ENCODE data around the gene KRTAP2-1. TPM values are rescaled to one million over a fixed set of nuclear protein-coding genes. Genes with fewer than 3 reads are reported as not detected.
"Not testable (repeated sequence)": the region's sequence is repeated elsewhere in the genome, so short reads cannot be mapped to it uniquely, and the experiment has no call there.

KRTAP2-1 gene
- total and polyA plus RNA-seq, 5 donors from 2014 or later = not detected

DNA sequence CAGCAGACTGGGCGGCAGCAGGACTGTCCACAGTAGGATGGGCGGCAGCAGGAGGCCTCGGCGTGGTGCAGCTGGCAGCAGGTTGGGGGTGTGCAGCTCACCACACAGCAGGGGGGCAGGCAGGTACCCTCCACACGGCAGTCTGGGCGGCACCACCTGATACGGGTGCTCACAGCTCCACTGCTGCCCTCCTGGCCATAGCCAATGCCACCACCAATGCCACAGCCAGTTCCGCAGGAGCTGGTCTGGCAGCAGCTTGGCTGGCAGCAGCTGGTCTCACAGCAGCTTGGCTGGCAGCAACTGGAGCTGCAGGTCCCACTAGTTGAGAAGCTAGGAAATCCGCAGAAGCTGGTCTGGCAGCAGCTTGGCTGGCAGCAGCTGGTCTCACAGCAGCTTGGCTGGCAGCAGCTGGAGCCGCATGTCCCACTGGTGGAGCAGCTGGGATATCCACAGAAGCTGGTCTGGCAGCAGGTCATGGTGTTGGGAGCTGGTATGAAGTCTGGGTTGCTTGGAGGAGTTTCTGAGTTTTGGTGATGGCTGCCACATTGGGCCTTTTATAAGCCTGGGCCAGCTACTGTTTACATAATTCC, 12.7 kb downstream of the KRTAP2-1 start, which contains the start of gene KRTAP1-3:
KRTAP1-3 (minus strand) TSS at position 529 of the 590 bp plus-strand sequence; CDS start at position 476, 53 bp downstream.
- DNase-seq; H3K27me3 ChIP-seq (ENCODE audit: control insufficient read depth, insufficient read depth, low read length); H3K9me3 ChIP-seq (ENCODE audit: control insufficient read depth in 2 of 2, low read length in 2 of 2); H3K36me3 ChIP-seq (ENCODE audit: control insufficient read depth, insufficient read depth, low read length); H3K27ac Mint-ChIP-seq; H3K9me3 Mint-ChIP-seq; H3K4me3 ChIP-seq (ENCODE audit: low read depth, low read length); ATAC-seq (ENCODE audit: low read depth in 2 of 2); H3K27ac ChIP-seq (ENCODE audit: insufficient read depth, low read length, poor library complexity, severe bottlenecking); H3K36me3 Mint-ChIP-seq; H3K4me1 Mint-ChIP-seq; H3K4me1 ChIP-seq (ENCODE audit: control insufficient read depth, insufficient read depth, low read length, poor library complexity, severe bottlenecking); H3K4me3 Mint-ChIP-seq: not testable (repeated sequence)
- peaks cover 29% of the 10 kb centered on the region for H3K27me3 Mint-ChIP-seq

DNA sequence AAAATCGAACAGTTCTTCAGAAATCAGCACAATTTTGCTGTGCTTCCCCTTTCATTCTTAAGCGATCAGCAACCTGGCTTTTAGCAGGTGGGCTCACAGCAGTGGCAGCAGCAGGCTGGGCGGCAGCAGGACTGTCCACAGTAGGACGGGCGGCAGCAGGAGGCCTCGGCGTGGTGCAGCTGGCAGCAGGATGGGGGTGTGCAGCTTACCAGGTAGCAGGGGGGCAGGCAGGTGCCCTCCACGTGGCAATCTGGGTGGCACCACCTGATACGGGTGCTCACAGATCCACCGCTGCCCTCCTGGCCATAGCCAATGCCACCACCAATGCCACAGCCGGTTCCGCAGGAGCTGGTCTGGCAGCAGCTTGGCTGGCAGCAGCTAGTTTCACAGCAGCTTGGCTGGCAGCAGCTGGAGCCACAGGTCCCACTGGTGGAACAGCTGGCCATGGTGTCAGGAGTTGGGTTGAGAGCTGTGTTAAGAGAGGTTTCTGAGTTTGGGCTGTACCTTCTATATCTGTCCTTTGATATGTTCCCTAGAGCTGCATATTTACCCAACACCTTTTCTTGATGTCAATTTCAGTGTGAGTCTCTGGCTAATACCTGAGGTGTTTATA, 17.4 kb downstream of the KRTAP2-1 start, which contains the start of gene KRTAP1-4:
KRTAP1-4 (minus strand) TSS at position 563 of the 613 bp plus-strand sequence; CDS start at position 446, 117 bp downstream.
- Histone ChIP-seq H3K4me1 (ENCODE audit: control insufficient read depth, insufficient read depth, low read length, poor library complexity, severe bottlenecking) (no peaks in the 10 kb centered on the region), H3K36me3 (ENCODE audit: control insufficient read depth, insufficient read depth, low read length) (no peaks in the 10 kb centered on the region), H3K4me3 (ENCODE audit: low read depth, low read length) (no peak within 1 kb of the TSS), H3K27me3 (ENCODE audit: control insufficient read depth, insufficient read depth, low read length) (no peaks in the 10 kb centered on the region), H3K27ac (ENCODE audit: insufficient read depth, low read length, poor library complexity, severe bottlenecking) (no peak within 1 kb of the TSS), H3K9me3 (ENCODE audit: control insufficient read depth in 2 of 2, low read length in 2 of 2) (no peaks in the 10 kb centered on the region)
- Mint-ChIP-seq H3K27ac (no peak within 1 kb of the TSS), H3K4me3 (no peak within 1 kb of the TSS), H3K9me3 (peaks cover 0 to 1% (median 0%) of the 10 kb centered on the region in 7 donors), H3K4me1 (no peaks in the 10 kb centered on the region), H3K36me3 (no peaks in the 10 kb centered on the region), H3K27me3 (peaks cover 40% of the 10 kb centered on the region)
- ATAC-seq (ENCODE audit: low read depth in 2 of 2) (no peak), DNase-seq (no peak)

DNA sequence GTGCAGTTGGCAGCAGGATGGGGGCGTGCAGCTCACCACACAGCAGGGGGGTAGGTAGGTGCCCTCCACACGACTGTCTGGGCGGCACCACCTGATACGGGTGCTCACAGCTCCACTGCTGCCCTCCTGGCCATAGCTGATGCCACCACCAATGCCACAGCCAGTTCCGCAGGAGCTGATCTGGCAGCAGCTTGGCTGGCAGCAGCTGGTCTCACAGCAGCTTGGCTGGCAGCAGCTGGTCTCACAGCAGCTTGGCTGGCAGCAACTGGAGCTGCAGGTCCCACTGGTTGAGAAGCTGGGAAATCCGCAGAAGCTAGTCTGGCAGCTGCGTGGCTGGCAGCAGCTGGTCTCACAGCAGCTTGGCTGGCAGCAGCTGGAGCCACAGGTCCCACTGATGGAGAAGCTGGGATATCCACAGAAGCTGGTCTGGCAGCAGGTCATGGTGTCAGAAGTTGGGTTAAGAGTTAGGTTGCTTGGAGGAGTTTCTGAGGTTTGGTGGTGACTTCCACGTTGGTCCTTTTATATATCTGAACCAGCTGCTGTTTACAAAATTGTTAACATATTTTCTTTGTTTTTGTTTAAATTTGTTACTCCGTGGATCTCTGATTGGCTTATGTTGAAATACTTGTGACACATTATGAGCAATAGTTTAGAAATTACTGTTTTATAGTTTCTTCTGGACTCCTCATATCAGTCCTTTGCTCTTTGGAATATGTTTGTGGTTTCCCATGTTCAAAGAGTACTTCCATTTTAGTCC, 20.2 kb downstream of the KRTAP2-1 start, which contains the start of gene KRTAP1-5:
KRTAP1-5 (minus strand) TSS at position 494 of the 757 bp plus-strand sequence; CDS start at position 441, 53 bp downstream.
- peaks cover 2% of the 10 kb centered on the region for H3K27me3 ChIP-seq (ENCODE audit: control insufficient read depth, insufficient read depth, low read length)
- Mint-ChIP-seq H3K27ac (no peak within 1 kb of the TSS), H3K4me1 (no peaks in the 10 kb centered on the region), H3K36me3 (no peaks in the 10 kb centered on the region), H3K9me3 (peaks cover 0 to 1% (median 0%) of the 10 kb centered on the region in 7 donors), H3K27me3 (peaks cover 40% of the 10 kb centered on the region), H3K4me3 (no peak within 1 kb of the TSS)
- H3K36me3 ChIP-seq (ENCODE audit: control insufficient read depth, insufficient read depth, low read length) = no peaks in the 10 kb centered on the region
- no peak for ATAC-seq (ENCODE audit: low read depth in 2 of 2)
- DNase-seq = no peak
- H3K4me3 ChIP-seq (ENCODE audit: low read depth, low read length) = no peak within 1 kb of the TSS
- no peaks in the 10 kb centered on the region for H3K9me3 ChIP-seq (ENCODE audit: control insufficient read depth in 2 of 2, low read length in 2 of 2)
- no peaks in the 10 kb centered on the region for H3K4me1 ChIP-seq (ENCODE audit: control insufficient read depth, insufficient read depth, low read length, poor library complexity, severe bottlenecking)
- H3K27ac ChIP-seq (ENCODE audit: insufficient read depth, low read length, poor library complexity, severe bottlenecking) = no peak within 1 kb of the TSS

DNA sequence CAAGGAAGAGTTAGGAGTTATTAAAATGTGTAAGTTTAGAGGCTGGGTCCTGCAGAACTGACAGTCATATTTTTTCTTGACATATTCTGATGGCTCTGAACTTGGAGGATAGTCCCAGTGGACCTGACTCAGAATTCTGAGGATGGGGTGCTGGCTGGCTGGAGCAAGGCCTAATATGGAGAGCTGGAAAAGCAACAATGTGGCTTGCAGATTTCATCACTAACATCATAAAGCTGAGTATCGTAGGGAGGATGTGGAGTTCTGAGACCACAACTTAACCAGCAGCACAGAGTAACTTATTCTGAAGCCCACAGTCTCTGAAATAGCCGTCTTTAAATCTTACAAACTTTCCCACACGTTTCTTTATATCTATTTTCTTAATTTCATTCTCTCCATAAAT, 22.4 kb downstream of the KRTAP2-1 start:
- H3K27me3 ChIP-seq (ENCODE audit: control insufficient read depth, insufficient read depth, low read length) = peaks cover 9% of the 10 kb centered on the region
- no peak overlapping the region for H3K4me3 Mint-ChIP-seq
- H3K4me1 ChIP-seq (ENCODE audit: control insufficient read depth, insufficient read depth, low read length, poor library complexity, severe bottlenecking) = no peaks in the 10 kb centered on the region
- H3K9me3 Mint-ChIP-seq = peaks cover 0 to 1% (median 0%) of the 10 kb centered on the region in 7 donors
- no peak overlapping the region for H3K27ac ChIP-seq (ENCODE audit: insufficient read depth, low read length, poor library complexity, severe bottlenecking)
- ATAC-seq (ENCODE audit: low read depth in 2 of 2) (no peak), DNase-seq (no peak)
- H3K4me3 ChIP-seq (ENCODE audit: low read depth, low read length) = no peak overlapping the region
- peaks cover 29% of the 10 kb centered on the region for H3K27me3 Mint-ChIP-seq
- no peaks in the 10 kb centered on the region for H3K4me1 Mint-ChIP-seq
- no peak overlapping the region for H3K27ac Mint-ChIP-seq
- H3K36me3 Mint-ChIP-seq = no peaks in the 10 kb centered on the region
- no peaks in the 10 kb centered on the region for H3K9me3 ChIP-seq (ENCODE audit: control insufficient read depth in 2 of 2, low read length in 2 of 2)
- H3K36me3 ChIP-seq (ENCODE audit: control insufficient read depth, insufficient read depth, low read length) = no peaks in the 10 kb centered on the region

DNA sequence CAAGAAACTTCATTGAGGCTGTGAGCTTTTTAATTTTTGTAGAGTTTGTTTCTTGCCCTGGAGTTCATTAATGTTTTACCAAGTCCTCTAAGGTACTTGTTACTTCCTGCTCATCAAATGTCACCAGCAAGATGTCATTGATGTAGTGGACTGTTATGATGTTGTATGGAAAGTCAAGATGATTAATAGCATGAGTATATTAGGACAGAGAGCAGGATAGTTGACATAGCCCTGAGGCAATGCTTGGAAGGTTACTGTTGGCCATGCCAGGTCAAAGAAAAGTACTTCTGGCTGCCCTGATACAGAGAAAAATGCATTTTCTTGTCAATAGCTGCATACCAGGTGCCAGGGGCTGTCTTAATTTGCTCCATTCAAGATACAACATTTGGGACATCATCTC, 26.8 kb downstream of the KRTAP2-1 start:
- Histone ChIP-seq H3K4me1 (ENCODE audit: control insufficient read depth, insufficient read depth, low read length, poor library complexity, severe bottlenecking) (no peaks in the 10 kb centered on the region), H3K9me3 (ENCODE audit: control insufficient read depth in 2 of 2, low read length in 2 of 2) (no peaks in the 10 kb centered on the region), H3K36me3 (ENCODE audit: control insufficient read depth, insufficient read depth, low read length) (no peaks in the 10 kb centered on the region), H3K27ac (ENCODE audit: insufficient read depth, low read length, poor library complexity, severe bottlenecking) (no peak overlapping the region), H3K27me3 (ENCODE audit: control insufficient read depth, insufficient read depth, low read length) (peaks cover 16% of the 10 kb centered on the region), H3K4me3 (ENCODE audit: low read depth, low read length) (no peak overlapping the region)
- ATAC-seq (ENCODE audit: low read depth in 2 of 2) = no peak
- no peaks in the 10 kb centered on the region for H3K36me3 Mint-ChIP-seq
- H3K27ac Mint-ChIP-seq = no peak overlapping the region
- H3K4me3 Mint-ChIP-seq = no peak overlapping the region
- DNase-seq = no peak
- peaks cover 0 to 1% (median 0%) of the 10 kb centered on the region in 7 donors for H3K9me3 Mint-ChIP-seq
- peaks cover 16% of the 10 kb centered on the region for H3K27me3 Mint-ChIP-seq
- H3K4me1 Mint-ChIP-seq = no peaks in the 10 kb centered on the region

DNA sequence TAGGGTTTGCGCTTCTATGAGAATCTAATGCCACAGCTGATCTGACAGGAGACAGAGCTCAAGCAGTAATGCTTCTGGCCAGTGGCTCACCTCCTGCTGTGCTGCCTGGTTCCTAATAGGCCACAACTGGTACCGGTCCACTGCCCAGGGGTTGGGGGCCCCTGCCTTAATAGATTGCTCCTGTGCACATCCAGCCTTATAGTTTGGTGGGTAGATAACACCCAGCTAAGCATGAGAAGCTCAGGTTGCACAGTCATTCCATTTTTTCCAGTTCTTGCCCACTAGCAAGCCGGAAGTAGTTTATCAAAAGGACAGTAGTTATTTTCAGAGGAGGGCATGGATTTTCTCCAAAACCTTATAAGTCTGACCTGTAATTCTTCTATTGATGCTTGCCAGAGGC, 27.7 kb downstream of the KRTAP2-1 start:
- Histone ChIP-seq H3K4me1 (ENCODE audit: control insufficient read depth, insufficient read depth, low read length, poor library complexity, severe bottlenecking) (no peaks in the 10 kb centered on the region), H3K27me3 (ENCODE audit: control insufficient read depth, insufficient read depth, low read length) (peaks cover 16% of the 10 kb centered on the region), H3K4me3 (ENCODE audit: low read depth, low read length) (no peak overlapping the region), H3K9me3 (ENCODE audit: control insufficient read depth in 2 of 2, low read length in 2 of 2) (no peaks in the 10 kb centered on the region), H3K36me3 (ENCODE audit: control insufficient read depth, insufficient read depth, low read length) (no peaks in the 10 kb centered on the region), H3K27ac (ENCODE audit: insufficient read depth, low read length, poor library complexity, severe bottlenecking) (no peak overlapping the region)
- ATAC-seq (ENCODE audit: low read depth in 2 of 2) (no peak), DNase-seq (no peak)
- Mint-ChIP-seq H3K27ac (no peak overlapping the region), H3K9me3 (peaks cover 0 to under 1% (median 0%) of the 10 kb centered on the region in 7 donors), H3K36me3 (no peaks in the 10 kb centered on the region), H3K27me3 (peaks cover 12% of the 10 kb centered on the region), H3K4me1 (no peaks in the 10 kb centered on the region), H3K4me3 (no peak overlapping the region)

DNA sequence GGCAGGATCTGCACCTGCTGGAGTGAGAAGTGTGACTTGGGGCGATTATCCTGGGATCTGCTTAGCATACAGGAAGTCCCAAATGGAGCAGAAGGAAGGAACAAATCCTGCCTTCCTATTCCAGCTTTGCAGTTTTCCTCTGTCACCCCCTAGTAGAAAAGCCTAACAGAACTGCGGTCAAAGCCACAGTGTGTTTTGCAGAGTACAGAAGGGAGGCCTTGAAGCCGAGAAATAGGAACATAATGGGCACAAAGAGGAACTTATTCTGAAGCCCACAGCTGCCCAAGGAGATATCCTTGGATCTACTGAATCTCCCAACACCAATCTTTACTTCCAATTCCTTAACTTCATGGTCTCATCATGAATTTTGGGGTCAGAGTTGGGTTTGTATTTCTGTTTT, 28.6 kb downstream of the KRTAP2-1 start:
- DNase-seq (no peak), ATAC-seq (ENCODE audit: low read depth in 2 of 2) (no peak)
- Histone ChIP-seq H3K4me3 (ENCODE audit: low read depth, low read length) (no peak overlapping the region), H3K27me3 (ENCODE audit: control insufficient read depth, insufficient read depth, low read length) (peaks cover 15% of the 10 kb centered on the region), H3K9me3 (ENCODE audit: control insufficient read depth in 2 of 2, low read length in 2 of 2) (no peaks in the 10 kb centered on the region), H3K27ac (ENCODE audit: insufficient read depth, low read length, poor library complexity, severe bottlenecking) (no peak overlapping the region), H3K36me3 (ENCODE audit: control insufficient read depth, insufficient read depth, low read length) (no peaks in the 10 kb centered on the region), H3K4me1 (ENCODE audit: control insufficient read depth, insufficient read depth, low read length, poor library complexity, severe bottlenecking) (no peaks in the 10 kb centered on the region)
- no peak overlapping the region for H3K4me3 Mint-ChIP-seq
- no peaks in the 10 kb centered on the region for H3K4me1 Mint-ChIP-seq
- H3K9me3 Mint-ChIP-seq = no peaks in the 10 kb centered on the region
- no peaks in the 10 kb centered on the region for H3K36me3 Mint-ChIP-seq
- H3K27me3 Mint-ChIP-seq = peaks cover 12% of the 10 kb centered on the region
- no peak overlapping the region for H3K27ac Mint-ChIP-seq

Data from CD4-positive, CD25-positive, alpha-beta regulatory T cell (primary cell).